IPS-11a (cell line): ENCODE data around the gene GDE1.

ENCODE experiments used
- H3K4me3 ChIP-seq: one replicate; pipeline ENCODE4 v1.5.1; 2013; ENCODE audit warnings: low read depth, low read length, control low read depth

Gene GDE1

DNA sequence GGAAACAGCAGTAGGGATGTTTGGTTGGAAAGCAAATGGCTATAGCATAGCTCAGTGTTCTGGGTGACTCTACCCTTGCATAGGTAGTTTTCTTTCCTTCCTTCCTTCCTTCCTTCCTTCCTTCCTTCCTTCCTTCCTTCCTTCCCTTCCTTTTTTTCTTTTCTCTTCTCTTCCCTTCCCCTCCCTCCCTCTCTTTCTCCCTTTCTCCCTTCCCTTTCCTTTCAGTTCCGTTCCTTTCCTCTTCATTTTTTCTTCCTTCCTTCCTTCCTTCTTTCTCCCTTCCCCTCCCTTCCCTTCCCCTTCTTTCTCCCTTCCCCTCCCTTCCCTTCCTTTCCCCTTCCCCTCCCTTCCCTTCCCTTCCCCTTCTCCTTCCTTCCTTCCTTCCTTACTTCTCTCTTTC, 31.3 kb downstream of the GDE1 start:
- H3K4me3 ChIP-seq = no peak overlapping the region

DNA sequence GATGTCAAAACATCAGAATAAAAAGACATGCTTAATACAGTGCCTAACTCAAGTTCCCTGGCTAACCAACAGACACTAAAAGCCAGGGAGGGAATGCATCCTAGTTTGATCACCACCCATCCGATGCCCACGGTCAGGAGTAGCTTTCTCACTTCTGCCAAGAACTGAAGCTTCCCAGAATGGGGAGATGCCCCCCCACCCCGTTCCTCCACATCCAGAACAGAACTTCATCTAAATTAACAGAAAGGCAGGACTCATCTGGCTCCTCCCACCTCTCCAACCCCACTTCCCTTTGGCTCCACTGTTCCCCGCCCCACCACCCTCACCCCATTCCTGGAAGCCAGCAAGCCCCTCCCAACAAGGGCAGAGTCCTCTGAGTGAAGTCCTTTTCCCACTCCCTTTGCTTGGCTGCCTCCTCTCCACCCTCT, 33.7 kb downstream of the GDE1 start:
- H3K4me3 ChIP-seq = no peak overlapping the region

DNA sequence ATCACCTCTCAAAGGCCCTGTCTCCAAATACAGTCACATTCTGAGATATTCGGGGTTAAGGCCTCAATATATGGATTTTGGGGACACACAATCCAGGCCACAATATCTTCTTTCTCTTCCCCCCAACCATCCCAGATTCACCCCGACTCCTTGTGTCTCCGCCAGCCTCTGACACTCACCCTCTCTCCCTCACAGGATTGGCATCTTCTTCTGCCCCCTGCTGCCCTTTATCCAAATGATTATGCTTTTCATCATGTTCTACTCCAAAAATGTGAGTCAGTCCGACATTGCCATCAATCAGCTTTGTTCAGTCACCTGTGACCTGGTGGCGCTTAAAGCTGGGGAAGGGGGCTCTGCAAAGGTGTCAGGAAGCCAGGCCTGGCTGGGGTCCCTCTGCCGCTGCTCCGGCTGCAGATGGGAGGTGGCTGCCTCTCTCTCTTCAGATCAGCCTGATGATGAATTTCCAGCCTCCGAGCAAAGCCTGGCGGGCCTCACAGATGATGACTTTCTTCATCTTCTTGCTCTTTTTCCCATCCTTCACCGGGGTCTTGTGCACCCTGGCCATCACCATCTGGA, 35.1 kb downstream of the GDE1 start:
- no peak overlapping the region for H3K4me3 ChIP-seq

DNA sequence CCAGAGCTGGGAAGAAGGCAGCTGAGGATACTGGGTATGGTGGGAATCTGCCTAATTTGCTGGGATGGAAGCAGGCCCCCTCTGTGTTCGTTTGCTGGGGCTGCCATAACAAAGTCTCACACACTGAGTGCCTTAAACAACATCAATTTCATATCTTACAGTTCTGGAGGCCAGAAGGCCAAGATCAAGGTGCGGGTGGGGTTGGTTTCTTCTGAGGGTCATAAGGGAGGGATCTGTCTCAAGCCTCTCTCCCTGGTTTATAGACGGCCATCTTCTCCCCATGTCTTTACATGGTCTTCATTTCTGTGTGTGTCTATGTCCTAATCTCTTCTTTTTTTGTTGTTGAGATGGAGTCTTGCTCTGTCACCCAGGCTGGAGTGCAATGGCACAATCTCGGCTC, 35.8 kb downstream of the GDE1 start:
- no peak overlapping the region for H3K4me3 ChIP-seq

DNA sequence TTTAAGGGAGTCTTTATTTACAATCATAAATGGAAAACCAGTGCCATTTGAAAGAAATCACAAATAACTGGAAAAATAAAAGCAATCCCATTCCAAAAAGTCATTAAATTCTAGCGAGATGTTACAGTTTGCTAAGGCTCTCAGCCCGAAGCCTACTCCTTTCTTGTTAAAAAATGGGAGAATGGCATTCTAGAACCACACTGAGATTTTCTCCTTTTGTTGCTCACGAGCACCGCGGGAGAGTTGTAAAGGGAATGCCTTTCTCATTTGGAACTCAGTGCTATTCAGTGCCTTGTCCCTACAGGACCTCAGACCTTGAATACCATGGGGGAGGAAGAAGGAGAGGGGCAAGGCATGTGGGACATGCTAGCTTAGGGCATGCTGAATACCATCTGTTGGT, 36.3 kb downstream of the GDE1 start:
- H3K4me3 ChIP-seq = no peak overlapping the region

DNA sequence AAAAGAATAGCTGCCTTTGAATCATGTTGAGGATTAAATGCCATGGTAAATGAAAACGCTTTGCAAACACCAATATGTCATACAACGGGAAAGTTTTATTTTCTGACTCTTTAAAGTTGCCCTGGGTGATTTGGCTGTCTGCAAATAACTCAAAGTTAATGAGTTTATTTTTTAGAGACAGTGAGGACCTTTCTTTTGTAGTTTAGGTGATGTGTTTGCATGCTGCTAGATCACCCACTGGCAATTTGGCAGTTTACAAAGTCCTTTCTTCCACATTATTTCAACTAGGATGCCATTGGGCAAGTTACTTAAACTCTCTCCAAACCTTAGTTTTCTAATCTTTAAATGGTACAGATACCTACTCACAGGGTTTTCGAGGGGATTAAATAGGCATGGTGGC, 37.8 kb downstream of the GDE1 start:
- no peak overlapping the region for H3K4me3 ChIP-seq

DNA sequence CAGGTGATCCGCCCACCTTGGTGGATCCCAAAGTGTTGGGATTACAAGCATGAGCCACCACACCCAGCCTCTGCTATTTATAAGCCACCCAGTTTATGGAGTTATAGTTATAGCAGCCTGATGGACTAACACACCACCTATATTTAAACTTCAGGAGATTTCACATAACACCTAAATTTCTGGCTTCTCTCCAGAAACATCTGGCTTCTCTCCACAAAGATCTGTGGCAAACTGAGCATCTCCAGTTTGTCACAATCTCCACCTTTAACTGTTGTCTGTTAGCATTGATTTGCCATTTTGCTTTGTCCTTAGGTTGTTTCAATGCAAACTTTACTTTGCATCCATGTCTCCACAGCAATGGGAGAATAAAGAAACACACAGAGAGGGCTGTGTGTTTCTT, 39.6 kb downstream of the GDE1 start:
- H3K4me3 ChIP-seq = no peak overlapping the region

DNA sequence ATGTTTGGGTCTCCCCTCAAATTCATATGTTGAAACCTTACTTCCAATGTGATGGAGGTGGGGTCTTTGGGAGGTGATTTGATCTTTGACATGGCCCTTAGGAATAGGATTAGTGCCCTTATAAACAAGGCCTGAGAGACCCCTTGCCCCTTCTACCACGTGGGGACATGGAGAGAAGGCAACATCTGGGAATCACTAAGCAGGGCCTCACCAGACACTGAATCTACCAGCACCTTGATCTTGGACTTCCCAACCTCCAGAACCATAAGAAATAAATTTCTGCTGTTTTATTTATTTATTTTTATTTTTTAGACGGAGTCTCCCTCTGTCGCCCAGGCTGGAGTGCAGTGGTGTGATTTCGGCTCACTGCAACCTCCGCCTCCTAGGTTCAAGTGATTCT, 40.1 kb downstream of the GDE1 start:
- H3K4me3 ChIP-seq = no peak overlapping the region

DNA sequence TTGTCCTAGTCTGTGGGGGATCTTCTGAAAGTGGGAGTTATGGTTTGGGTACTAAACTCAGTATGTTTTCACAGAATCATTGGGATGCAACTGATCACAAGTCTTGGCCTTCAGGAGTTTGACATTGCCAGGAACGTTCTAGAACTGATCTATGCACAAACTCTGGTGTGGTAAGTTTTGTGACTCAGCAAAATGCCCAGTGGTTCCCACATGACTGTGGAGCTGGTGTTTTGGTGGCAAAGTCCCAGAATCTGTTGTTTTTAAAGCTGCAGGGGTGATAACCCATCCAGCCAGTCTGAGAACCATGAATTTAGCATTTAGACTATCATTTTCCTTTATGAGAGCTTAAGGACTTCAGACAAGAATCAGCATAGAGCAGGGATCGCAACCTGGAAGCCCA, 40.6 kb downstream of the GDE1 start:
- H3K4me3 ChIP-seq = no peak overlapping the region

DNA sequence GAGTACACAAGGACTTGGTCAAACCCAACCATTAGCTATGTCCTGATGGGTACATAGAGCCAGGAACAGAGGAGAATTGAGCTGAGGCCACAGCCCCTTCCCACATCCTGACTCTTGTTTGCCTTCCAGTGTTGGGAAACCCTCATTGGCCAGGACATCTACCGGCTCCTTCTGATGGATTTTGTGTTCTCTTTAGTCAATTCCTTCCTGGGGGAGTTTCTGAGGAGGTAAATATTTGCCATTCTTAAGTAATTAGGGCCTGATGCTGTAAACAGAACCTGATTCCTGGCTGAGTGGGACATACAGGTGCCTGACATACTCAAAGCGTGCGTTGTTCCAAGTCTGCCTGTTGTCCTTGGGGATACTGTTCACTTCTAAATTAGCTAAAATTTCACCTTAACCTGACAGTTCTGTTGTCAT, 42.6 kb downstream of the GDE1 start:
- no peak overlapping the region for H3K4me3 ChIP-seq

DNA sequence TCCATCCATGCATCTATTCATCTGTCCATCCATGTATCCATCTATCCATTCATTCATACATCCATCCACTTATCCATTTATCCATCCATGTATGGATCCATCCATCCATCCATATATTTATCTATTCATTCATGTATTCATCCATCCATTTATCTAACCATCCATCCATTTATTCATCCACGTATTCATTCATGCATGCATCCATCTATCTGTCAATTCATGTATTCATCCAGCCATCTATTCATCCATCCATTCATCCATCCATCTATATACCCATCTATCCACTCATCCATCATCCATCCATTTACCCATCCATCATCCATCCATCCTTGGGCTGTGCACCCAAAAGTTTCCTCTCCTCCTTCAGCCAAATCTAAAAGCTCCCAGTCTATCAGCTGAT, 43.4 kb downstream of the GDE1 start:
- no peak overlapping the region for H3K4me3 ChIP-seq

DNA sequence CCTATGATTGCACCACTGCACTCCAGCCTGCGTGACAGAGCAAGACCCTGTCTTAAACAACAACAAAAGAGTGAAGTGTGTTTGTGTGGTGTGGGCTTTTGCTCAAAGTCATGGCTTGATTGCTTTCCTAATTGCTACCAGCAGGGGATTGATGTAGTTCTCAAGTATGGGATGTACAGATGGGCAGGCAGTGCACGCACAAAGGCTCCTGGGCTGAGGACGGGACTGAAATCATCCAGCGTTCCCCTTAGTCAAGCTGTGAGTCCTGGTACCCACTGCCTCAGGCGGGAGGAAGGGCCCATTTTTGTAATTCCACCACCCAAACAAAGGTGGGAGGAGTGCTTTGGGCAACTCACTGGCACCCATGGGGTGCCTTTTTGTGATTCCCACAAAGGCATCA, 47.3 kb downstream of the GDE1 start:
- H3K4me3 ChIP-seq = no peak overlapping the region

DNA sequence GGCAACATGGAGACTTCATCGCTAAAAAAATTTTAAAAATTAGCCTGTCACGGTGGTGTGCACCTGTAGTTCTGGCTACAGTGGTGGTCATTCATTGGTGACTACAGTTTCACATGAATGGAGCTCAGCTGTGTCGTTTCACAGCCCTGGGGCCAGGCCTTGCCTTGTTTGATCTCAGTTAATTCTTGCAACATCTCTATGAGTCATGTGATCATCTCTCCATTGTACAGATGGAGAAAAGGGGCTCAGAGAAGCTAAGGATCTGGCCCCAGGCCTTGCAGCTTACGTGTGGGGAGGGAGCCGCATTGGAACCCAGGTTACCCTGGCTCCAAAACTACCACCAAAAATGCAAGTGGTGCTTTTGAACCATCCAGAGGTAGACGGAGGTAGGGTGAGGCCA, 49.4 kb downstream of the GDE1 start:
- H3K4me3 ChIP-seq = no peak overlapping the region

DNA sequence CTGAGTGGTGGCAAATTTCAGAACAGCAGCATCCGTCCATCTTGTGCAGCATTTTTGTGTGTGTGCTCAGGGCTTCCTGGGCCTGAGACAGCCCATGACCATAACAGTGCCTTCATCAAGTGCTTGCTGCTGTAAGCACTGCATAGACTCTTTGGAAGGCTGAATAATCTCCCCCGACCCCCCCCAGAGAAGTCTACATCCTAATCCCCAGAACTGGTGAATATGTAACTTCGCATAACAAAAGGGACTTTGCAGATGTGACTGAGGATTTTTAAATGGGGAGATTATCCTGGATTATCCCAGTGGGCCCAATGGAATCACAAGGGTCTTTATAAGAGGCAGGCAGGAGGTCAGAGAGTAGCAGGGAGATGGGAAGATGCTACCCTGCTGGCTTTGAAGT, 53.6 kb downstream of the GDE1 start:
- H3K4me3 ChIP-seq = no peak overlapping the region

DNA sequence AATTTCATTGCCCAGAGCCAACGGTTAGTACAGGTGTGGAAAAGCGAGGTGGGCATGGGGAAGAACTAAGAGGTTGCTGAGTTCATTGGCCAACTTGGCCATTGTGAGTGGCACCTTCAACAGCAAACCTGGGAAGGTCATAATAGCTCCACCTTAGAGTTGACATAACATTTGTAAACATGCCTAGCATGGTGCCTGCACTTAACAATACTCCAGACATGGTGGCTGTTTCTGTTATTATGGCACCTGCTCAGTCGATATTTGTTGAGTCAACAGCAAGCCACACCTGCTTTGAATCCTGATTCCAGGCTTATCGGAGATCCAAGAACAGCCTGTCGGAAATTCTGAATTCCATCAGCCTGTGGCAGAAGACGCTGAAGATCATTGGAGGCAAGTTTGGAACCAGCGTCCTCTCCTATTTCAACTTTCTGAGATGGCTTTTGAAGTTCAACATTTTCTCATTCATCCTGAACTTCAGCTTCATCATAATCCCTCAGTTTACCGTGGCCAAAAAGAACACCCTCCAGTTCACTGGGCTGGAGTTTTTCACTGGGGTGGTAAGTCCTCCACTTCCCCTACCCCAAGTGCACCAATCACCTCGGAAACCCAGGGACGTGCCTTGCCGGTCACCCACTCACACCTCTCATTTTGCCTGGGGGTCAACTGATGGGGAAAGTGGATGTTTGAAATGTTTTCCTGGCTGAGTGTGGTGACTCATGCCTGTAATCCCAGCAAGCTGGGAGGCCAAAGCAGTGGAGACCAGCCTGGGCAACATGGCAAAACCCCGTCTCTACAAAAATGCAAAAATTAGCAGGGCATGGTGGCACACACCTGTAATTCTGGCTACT, 58.2 kb downstream of the GDE1 start:
- no peak overlapping the region for H3K4me3 ChIP-seq

DNA sequence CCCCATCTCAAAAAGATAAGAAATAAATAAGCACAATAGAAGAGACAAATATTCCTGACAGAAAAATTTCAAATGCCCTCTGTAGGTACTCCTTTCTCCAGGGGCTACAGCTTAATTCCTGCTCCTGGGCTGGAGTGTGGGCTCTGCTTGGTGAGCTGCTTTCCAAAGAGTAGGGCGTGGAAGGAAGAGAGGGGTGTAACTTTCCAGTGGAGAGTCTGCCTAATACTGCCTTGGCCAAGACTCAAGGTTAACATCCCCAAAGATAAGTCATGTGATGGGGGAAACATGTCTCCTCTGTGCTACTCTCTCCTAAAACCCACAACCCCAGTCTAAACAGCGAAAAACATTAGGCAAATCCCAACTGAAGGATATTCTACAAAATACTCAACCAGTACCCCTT, 61.5 kb downstream of the GDE1 start:
- no peak overlapping the region for H3K4me3 ChIP-seq

DNA sequence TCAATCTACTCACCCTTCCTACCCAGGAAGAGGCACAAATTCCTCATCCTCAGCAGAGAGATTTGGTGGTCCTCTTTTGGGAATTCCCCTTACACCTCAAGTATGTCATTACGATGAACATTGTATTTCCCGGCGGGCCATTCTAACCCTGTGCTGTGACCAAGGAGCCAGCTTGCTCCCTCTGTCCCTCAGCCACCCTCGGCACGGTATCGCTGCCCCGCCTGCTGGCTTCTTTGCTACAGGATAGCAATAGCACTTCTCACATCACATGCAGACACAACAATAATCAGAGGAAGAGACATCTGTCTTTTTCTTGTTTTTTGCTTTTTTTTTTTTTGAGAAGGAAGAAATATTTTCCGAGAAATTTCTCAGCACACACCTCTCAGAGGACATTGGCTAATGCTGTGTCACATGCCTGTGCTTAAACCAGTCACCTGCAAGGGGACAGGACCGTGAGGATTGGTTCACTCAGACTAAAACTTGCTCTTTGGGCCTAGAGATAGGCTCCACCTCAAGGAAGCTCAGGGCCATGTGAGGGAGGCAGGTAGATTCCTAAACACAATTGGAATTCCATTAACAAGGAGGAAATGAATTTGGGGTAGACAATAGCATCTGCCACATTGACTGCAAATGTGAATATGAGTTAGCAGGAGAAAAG, 63.0 kb downstream of the GDE1 start:
- H3K4me3 ChIP-seq = no peak overlapping the region
